Measurements from ENCODE around the gene ARHGEF18.
A peak's percentile ranks its signal among the peaks of the same experiment; 100 is the strongest.
"Not testable (repeated sequence)": the region's sequence is repeated elsewhere in the genome, so short reads cannot be mapped to it uniquely, and the experiment has no call there.

The ARHGEF18 gene

DNA sequence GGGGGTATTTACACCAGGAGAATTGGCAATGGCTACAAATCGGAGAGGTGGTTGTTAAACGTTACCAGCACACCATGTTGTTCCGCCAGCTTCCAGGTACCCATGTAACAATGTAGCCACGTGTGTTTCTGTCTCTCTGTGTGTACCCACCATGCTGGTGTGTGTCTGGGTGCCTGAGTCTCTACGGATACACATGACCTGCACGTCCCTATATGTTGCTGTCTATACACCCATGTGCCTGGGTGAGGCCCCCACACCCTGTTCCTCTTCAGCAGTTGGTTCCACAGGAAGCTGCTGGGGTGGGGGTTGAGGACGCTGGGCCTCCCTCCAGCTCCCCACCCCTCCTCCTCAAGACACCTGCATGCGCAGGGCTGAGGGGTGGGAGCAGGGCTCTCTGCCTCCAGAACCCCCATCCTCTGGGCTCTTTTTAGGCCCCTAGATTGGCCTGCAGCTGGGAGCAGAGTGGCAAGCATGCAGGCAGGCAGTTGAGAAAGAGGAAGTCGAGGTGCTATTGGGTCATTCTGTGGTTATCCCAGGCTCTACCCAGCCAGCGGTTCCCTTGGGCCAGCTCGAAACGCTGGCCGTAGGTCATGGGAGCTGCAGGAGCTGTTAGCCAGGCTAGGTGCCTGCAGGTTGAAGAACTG lies at the start of gene ARHGEF18:
TSS of gene ARHGEF18 (plus strand) at position 351 of the 644 bp plus-strand sequence. CDS start 13,954 bp downstream, outside the sequence.
- no peak for DNase-seq

DNA sequence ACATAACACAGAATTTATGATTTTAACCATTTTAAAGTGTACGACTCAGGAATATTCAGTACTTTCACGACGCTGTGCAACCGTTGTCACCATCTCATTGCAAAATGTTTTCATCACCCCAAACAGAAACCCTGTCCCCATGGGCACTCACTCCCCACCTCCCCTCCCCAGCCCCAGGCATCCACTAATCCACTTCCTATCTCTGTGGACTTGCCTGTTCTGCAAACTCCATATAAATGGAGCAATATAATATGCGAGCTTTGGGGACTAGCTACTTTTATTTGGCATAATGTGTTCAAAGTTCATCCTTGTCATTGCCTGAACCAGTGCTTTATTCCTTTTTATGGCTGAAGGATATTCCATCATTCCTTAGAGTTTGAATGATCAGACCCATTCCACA lies 47.2 kb upstream of the ARHGEF18 start:
- DNase-seq = no peak

DNA sequence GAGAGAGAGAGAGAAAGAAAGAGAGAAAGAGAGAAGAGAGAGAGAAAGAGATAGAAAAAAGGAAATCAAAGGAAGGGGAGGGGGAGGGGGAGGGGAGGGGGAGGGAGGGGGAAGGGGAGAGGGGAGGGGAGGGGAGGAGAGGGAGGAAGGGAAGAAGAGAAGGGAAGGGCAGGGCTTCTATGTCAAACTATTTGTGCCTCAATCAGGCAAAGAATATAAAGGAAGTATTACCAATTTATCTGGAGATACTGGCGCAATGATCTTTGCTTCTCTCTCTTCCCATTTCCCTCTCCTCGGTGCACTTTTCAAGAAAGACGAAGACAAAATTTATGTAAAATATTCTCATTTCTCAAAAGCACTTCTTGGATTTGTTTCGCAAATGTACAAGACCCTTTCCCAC lies 45.3 kb upstream of the ARHGEF18 start:
- no peak for DNase-seq

DNA sequence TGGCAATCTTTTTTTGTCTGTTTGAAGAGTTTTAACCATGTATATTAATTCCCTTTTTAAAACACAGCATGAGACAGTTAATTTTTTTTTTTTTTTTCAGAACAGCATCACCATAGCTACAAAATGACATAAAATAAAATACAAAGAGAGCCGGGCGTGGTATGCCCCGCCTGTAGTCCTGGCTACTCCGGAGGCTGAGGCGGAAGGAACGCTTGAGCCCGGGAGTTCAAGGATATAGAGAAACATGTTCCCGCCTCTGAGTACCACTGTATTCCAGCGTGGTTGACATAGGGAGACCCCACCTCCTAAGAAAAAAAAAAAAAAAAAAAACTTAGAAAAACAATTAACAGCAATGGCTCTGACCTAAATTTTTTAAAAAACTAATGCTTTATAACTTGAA lies 44.5 kb upstream of the ARHGEF18 start:
- no peak for DNase-seq

DNA sequence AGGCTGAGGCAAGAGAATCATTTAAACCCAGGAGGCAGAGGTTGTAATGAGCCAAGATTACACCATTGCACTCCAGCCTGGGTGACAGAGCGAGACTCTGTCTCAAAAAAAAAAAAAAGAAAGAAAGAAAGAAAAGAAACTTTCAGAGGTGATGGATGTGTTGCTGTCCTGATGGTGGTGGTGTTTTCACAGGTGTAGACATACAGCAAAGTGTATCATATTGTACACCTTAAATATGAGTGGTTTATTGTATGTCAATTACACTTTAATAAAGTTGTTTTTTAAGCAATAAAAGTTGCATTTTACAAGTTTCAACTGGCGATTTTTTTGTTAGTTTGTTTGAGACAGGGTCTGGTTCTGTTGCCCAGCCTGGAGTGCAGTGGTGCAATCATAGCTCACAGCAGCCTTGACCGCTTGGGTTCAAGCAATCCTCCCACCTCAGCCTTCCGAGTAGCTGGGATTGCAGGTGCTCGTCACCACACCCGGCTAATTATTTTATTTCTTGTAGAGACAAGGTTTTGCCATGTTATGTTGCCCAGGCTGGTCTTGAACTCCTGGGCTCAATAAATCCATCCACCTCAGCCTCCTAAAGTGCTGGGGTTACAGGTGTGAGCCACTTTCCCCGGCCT lies 41.0 kb upstream of the ARHGEF18 start:
- no peak for DNase-seq

DNA sequence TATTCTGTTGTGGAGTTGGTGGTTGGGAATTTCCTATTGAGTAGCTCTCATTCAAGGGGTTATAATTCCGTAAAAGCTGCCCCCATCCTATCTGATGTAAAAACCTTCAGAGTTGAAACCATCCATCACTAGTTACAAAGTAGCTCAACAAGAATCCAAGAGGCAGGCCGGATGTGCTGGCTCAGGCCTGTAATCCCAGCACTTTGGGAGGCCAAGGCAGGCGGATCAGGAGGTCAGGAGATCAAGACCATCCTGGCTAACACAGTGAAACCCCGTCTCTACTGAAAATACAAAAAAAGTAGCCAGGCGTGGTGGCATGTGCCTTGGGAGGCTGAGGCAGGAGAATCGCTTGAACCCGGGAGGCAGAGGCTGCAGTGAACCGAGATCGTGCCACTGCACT lies 40.4 kb upstream of the ARHGEF18 start:
- not testable (repeated sequence) for DNase-seq

DNA sequence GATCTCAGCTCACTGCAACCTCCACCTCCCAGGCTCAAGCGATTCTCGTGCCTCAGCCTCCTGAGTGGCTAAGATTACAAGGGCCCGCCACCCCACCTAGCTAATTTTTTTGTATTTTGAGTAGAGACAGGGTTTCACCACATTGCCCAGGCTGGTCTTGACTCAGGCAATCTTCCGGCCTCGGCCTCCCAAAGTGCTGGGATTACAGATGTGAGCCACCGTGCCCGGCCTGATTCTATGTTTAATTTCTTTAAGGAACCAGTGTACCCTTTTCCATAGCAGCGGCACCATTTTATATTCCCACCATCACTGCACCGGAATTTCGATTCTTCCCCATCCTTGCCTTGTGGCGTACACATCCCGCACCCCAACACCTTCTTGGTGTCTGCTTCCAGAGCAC lies 36.8 kb upstream of the ARHGEF18 start:
- no peak for DNase-seq

DNA sequence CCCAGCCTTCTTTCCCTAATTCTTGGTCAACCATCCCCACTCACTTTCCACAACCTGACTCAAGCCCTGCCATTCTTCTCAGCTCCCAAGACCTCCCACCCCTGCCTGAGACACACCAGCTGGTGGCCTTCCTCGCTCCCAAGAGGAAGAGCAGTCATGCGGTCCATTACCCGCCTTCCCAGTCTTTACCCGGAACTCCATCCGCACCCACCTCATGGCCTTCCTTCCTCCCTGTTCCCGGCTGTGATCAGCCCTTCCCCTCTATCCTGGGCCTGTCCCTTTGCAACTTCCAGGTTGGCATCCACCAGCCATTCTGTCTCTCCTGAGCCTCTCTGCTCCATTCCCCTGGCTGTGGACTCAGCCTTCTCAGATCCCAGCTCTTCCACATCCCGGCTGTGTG lies 35.9 kb upstream of the ARHGEF18 start:
- no peak for DNase-seq

DNA sequence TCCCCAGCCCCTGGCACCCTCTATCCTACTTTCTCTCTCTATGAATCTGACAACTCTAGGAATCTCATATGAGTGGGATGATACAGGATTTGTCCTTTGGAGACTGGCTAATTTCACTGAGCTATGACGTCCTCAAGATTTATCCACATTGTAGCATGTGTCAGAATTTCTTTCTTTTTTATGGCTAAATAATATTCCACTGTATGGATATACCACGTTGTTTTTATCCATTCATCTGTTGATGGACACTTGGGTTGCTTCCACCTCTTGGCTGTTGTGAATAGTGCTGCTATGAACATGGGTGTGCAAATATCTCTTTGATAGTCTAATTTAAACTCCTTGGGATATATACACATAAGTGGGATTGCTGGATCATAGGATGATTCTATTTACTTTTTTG lies 30.6 kb upstream of the ARHGEF18 start:
- DNase-seq = no peak

DNA sequence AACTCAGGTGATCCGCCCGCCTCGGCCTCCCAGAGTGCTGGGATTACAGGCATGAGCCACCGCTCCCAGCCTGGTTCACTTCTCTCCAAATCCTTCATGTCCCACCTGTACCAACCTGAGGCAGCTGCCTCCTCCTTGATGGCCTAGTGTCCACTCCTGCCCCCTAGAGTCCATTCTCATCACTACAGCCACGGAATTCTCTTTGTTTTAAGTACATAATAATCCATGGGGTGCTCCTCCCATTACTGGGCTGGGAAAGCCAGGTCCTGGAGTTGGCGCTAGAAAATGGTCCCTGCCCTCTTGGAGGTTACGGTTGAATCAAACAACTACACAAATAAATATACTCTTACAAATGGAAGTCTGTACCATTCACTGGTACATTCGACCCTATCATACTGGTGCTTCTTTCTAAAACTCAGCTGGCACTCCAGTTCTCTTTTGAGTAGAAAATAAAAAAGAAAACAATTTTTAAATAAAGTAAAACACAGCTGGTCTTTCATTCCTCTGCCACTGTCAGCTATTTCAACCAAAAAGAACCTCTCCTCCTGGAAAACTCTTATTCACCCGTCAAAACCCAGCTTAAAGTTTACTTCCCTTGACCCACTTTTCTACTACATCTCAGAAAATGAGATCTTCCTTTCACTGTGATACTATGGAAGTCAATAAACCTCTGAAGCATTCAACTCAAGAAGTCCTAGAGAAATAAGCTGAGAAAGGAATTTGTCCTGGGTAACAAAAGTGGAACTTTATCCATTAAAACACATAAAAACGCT lies 22.4 kb upstream of the ARHGEF18 start:
- DNase-seq = no peak

DNA sequence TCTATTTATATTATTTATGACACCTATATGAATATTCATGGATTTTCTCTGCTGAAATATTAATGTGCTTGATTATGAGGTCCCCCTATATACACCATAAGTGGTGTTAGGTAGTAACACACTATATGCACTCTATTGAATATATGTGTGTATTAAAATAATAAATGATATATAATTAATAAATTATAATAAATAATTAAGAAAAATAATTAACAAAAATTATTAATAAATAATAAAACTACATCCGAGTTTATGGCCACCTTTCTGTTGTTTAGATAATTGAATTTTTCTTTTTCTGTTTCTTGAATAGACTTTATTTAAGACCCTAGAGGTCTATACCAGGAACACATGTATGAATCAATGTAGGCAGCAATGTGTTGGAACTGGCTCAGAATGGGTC lies 20.9 kb upstream of the ARHGEF18 start:
- no peak for DNase-seq

DNA sequence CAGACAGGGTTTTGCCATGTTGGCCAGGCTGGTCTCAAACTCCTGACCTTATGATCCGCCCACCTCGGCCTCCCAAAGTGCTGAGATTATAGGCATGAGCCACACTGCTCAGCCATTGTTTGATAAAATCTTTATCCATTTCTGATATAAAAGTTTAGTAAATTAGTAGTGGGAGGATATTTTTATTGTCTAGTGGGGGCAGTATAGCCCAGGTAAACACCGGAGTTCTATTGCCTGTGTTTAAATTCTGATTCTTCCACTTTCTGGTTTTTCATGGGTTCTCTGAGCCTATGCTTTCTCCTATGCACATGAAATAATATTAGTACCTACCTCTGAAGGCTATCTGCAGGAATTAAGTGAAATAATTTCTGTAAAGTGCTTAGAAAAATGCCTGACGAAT lies 20.1 kb upstream of the ARHGEF18 start:
- no peak for DNase-seq

DNA sequence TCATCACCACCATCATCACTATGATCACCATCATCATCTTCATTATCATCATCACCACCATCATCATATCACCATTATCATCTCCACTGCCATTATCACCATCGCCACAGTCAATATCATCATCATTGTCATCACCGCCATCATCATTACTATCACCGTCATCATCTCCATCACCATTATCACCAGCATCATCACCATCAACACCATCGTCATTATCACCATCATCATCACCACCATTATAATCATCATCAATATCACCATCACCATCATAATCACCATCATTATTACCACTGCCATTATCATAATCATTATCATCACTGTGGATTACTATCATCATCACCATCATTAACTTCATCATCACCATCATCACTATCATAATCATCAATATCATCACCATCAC lies 17.3 kb upstream of the ARHGEF18 start:
- no peak for DNase-seq

DNA sequence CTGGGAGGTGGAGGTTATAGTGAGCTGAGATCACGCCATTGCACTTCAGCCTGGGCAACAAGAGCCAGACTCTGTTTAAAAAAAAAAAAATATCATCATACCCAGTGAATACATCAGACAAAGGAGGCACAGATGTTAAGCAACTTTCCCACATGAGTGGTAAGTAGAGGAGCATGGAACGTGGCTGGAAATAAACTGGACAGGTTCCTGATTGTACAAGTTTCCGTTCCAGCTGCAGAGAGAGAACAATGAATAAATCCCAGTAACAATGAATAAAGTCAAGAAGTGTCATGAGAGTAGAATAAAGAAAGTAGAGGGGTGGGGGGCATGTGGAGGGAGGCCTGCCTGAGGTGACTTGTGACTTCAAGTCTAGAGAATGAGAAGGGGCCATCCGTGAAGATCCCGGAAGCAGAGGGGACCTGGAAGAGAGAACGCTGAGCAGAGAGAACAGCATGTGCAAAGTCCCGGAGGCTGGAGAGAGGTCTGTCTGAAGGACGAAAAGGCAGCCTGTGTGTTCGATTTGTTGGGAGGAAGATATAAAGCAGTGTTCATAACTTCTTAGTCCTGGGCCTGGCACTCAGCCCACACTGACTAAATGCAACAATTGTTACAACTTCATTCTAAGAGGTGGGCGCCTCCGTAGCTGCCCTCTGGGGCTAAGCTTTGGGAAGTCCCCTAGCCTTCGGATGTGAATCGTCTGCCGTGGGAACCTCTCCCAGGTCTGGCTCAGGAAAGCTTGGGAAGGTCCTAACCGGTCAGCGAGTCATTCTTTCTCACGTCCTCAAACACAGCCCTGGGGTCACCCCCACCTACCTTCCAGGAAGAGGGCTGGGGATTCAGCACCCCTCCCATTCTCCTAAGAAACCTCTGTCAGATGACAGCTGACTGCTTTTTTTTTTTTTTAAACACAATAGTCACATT lies 15.3 kb upstream of the ARHGEF18 start:
- no peak for DNase-seq

DNA sequence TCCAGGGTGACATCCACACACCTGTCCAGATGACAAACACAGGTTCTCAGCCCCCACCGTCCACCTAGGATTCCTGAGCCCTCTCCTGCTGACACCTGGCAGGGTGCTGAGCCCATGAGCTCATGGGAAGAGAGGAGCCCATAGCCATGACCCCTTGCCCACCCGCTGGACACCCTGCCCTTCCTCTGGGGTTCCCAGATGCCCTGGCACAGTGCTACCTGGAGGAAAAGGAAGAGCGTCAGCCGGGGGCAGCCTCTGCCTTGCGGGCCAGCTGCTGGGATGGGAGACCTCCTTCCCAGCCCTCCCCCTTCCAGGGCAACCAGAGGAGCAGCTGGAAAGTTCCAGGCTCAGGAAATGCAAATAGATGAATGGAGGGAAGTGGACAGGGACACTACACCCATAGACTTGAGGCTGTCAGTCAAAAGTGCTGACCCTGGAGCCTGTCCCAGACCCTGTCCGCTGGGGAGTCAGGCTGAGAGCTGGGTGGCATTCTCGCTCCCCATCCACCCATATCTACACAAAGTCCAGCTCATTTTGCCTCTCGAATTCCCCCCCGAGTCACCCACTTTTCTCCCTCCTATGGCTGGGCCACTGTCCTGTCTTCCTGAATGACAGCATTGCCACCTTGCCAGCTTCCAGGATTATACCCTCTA lies 12.3 kb upstream of the ARHGEF18 start:
- no peak for DNase-seq

DNA sequence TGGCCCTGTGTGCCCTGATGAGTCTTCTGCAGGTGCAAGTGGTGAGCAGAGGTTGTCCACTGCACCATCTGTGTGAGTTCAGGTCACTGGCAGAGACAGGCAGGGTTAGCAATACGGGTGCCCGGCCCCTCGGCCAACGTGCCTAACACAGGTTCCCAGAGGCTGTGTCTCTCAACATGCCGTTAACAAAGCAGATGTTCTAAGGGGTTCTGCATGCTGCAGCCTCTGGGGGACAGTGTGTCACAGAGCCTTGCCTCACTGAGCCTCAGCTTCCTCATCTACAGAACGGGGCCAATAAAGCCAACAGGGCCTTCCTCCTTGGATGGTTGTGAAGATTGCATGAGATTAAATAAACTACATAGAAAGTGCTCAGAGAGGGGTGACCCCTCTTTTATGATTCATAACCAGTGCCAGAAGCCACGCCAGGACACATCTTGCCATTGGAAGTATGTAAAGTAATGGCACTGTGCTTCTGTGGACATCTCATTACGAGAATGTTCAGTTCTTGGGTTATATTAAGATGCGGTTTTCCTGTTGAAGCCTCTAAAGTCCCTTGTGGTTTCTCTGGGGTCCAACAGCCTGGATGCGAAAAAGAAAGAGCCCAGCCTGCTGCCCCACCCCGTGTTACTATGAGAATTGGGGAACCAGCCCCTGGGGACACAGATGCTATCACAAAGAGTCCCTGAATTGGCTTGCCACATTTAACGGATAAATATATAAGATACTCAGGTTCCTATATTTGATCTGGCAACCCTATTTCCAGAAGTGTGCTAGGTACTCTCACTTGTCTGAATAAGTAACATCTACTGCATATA lies 11.2 kb upstream of the ARHGEF18 start:
- no peak for DNase-seq

DNA sequence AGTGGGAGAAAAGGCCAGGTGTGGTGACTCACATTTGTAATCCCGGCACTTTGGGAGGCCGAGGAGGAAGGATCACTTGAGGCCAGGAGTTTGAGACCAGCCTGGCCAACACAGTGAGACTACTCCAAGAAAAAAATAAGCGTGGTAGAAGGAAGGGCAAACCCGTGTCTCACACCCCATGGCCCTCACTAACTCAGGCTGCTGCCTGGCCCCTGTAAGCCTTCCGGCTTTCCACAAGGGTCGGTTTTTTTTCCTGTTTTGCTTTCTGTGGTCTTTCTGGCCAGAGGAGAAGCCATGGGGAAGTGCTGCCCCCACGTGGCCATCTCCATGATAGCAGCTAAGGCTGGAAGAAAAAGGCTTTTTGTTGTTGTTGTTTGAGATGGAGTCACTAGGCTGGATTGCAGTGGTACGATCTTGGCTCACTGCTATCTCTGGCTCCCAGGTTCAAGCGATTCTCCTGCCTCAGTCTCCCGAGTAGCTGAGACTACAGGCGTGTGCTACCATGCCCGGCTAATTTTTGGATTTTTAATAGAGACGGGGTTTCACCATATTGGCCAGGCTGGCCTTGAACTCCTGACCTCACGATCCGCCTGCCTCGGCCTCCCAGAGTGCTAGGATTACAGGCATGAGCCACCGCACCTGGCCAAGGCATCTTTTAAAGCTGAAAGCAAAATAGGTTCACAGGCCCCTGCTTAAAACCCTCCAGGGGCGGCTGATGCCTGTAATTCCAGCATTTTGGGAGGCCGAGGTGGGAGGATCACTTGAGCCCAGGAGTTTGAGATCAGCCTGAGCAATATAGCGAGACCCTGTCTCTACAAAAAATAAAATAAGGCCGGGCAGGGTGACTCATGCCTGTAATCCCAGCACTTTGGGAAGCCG lies 7.5 kb upstream of the ARHGEF18 start:
- DNase-seq = peak; percentile 69

DNA sequence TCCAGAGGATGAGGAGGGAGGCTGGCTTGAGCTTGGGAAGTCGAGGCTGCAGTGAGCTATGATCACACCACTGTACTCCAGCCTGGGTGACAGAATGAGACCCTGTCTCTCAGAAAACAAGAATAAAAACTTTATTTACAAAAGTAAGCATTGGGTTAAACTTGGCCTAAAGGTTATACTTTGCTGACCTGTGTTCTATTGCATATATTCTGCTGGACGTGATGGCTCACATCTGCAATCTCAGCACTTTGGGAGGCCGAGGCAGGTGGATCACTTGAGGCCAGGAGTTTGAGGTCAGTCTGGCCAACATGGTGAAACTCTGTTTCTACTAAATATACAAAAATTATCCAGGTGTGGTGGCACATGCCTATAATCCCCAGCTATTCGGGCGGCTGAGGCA lies 6.6 kb upstream of the ARHGEF18 start:
- DNase-seq = no peak

DNA sequence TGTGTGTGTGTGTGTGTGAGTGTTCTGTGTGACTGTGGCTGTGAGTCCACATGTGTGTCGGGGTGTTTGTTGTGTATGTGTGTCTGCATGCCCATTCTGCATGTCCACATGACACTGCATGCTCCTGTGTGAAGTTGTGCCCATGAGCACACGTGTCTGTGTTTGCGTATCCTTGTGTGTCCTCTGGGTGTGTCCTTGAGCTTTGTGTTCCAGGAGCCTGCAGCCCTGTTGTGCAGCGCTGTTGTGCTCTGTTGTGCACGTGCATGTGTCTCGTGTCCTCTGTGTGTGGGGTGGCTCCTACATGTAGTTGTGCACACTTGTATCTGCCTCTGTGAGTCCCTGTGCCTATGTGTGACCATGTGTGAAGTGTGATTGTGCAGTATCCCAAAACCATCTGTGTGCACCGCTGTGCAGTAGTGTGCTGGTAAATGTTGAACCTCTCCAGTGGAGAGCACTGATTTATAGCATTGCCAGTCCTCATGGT lies 2.2 kb upstream of the ARHGEF18 start:
- no peak for DNase-seq

DNA sequence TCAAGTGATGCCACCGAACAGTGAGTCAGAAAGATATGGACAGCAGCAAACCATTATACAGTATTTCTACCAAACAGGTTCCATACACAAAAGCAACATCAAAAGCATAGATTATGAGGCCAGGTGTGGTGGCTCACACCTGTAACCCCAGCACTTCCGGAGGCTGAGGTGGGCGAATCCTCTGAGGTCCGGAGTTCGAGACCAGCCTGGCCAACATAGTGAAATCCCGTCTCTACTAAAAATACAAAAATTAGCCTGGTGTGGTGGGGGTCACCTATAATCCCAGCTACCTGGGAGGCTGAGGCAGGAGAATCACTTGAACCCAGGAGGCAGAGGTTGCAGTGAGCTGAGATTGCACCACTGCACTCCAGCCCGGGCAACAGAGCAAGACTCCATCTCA lies 1.7 kb upstream of the ARHGEF18 start:
- DNase-seq = not testable (repeated sequence)

DNA sequence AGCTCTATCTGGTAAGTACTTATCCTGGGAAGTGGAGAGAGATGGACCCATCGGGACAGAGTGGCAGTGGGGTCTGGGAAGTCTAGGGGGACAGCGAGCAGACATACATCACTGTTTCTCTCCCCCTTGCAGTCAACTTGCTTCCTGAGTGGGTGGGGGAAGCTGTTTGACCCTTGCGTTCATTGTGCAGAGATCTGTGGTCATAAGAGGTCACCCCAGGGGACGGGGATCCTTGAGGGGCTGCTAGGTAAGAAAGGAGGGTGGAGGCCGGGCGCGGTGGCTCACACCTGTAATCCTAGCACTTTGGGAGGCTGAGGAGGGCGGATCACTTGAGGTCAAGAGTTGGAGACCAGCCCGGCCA lies 474 bp downstream of the ARHGEF18 start:
- DNase-seq = no peak

All from fibroblast of skin of right quadriceps (primary cell).